WTC11 (cell line): Measurements from ENCODE around the gene NECAB2. TPM values are rescaled to one million over a fixed set of nuclear protein-coding genes. Genes with fewer than 3 reads are reported as not detected.

Experiments
- ATAC-seq: fragments of 200-7000 bp; cut with Tn5 transposase; 2 replicates; pipeline ENCODE4 v1.10.0; 2021; ENCODE audit warnings: mild to moderate bottlenecking, moderate library complexity
- CTCF ChIA-PET: fragments of 300-600 bp; sonication (Branson Sonifier 250); formaldehyde crosslinking; loops from one replicate; lab custom pipeline; 2021; ENCODE audit warnings: antibody characterized with exemption; lab: Charles Lee
- POLR2A ChIA-PET: fragments of 350-600 bp; sonication (Branson Sonifier 250); formaldehyde crosslinking; loops from one replicate; lab custom pipeline; 2021; ENCODE audit warnings: antibody characterized with exemption; lab: Charles Lee
- DNase-seq: peaks from one replicate; pipeline ENCODE4 v3.0.0; 2021; ENCODE audit warnings: low spot score
- H3K27ac Mint-ChIP-seq: 2 replicates; pipeline ENCODE4 v1.8.0; 2021; ENCODE audit warnings: mixed read lengths
- H3K27me3 Mint-ChIP-seq: 2 replicates; pipeline ENCODE4 v1.8.0; 2021; ENCODE audit warnings: low read depth, mild to moderate bottlenecking, moderate library complexity, mixed read lengths
- H3K36me3 Mint-ChIP-seq: 2 replicates; pipeline ENCODE4 v1.8.0; 2021; ENCODE audit warnings: mixed read lengths
- H3K4me1 Mint-ChIP-seq: 2 replicates; pipeline ENCODE4 v1.8.0; 2022; ENCODE audit warnings: mixed read lengths
- H3K4me3 Mint-ChIP-seq: 2 replicates; pipeline ENCODE4 v1.8.0; 2021; ENCODE audit warnings: mild to moderate bottlenecking, moderate library complexity, mixed read lengths
- H3K9me3 Mint-ChIP-seq: 2 replicates; pipeline ENCODE4 v1.8.0; 2021; ENCODE audit warnings: mixed read lengths
- E2F5 ChIP-seq: sonication (generic); formaldehyde crosslinking; IDR thresholded peaks from 2 replicates; pipeline ENCODE4 v1.8.1; 2022; ENCODE audit warnings: mild to moderate bottlenecking, moderate library complexity, missing genetic modification reagents
- ESRRA ChIP-seq: sonication (generic); formaldehyde crosslinking; IDR thresholded peaks from 2 replicates; pipeline ENCODE4 v1.8.1; 2022; ENCODE audit warnings: mild to moderate bottlenecking, missing genetic modification reagents, borderline replicate concordance
- GRHL2 ChIP-seq: fragments of 250-450 bp; sonication (Bioruptor Pico); IDR thresholded peaks from 2 replicates; pipeline ENCODE4 v1.8.0; 2022; ENCODE audit warnings: mild to moderate bottlenecking, moderate library complexity; ENCODE audit not compliant: insufficient replicate concordance, severe bottlenecking
- GTF2I ChIP-seq: fragments of 250-450 bp; sonication (Bioruptor Pico); conservative IDR thresholded peaks from 2 replicates; pipeline ENCODE4 v1.4.0; 2021; ENCODE audit warnings: mild to moderate bottlenecking
- MAX ChIP-seq: sonication (generic); formaldehyde crosslinking; IDR thresholded peaks from 2 replicates; pipeline ENCODE4 v1.8.0; 2022; ENCODE audit warnings: mild to moderate bottlenecking, missing genetic modification reagents
- PRRX2 ChIP-seq: fragments of 250-450 bp; sonication (Bioruptor Pico); IDR thresholded peaks from 2 replicates; pipeline ENCODE4 v1.8.0; 2021; ENCODE audit warnings: mild to moderate bottlenecking
- RORB ChIP-seq: fragments of 250-450 bp; sonication (Bioruptor Pico); IDR thresholded peaks from 2 replicates; pipeline ENCODE4 v1.9.0; 2021; ENCODE audit warnings: mild to moderate bottlenecking
- SMAD3 ChIP-seq: sonication (generic); formaldehyde crosslinking; IDR thresholded peaks from 2 replicates; pipeline ENCODE4 v1.8.0; 2022; ENCODE audit warnings: missing genetic modification reagents, mild to moderate bottlenecking, borderline replicate concordance
- SP1 ChIP-seq: sonication (generic); formaldehyde crosslinking; conservative IDR thresholded peaks from 2 replicates; pipeline ENCODE4 v1.8.1; 2022; ENCODE audit warnings: missing genetic modification reagents
- ZNF396 ChIP-seq: fragments of 250-450 bp; sonication (Bioruptor Pico); IDR thresholded peaks from 2 replicates; pipeline ENCODE4 v1.8.0; 2021; ENCODE audit warnings: mild to moderate bottlenecking, moderate library complexity, borderline replicate concordance
- total RNA-seq: library from RNA; stranded (reverse); gene quantifications from 3 replicates; pipeline ENCODE4 v1.2.3, GENCODE V29; 2021
- TF ChIP-seq, protein P1 (sequence below): sonication (generic); formaldehyde crosslinking; IDR thresholded peaks from 2 replicates; pipeline ENCODE4 v1.8.0; 2022; ENCODE audit warnings: missing genetic modification reagents
- TF ChIP-seq, protein P2 (sequence below): sonication (generic); formaldehyde crosslinking; IDR thresholded peaks from 2 replicates; pipeline ENCODE4 v1.8.1; 2022; ENCODE audit warnings: low read depth, mild to moderate bottlenecking, moderate library complexity, missing genetic modification reagents, borderline replicate concordance
- TF ChIP-seq, protein P3 (sequence below): fragments of 250-450 bp; sonication (Bioruptor Pico); IDR thresholded peaks from 2 replicates; pipeline ENCODE4 v1.9.0; 2021; ENCODE audit warnings: mild to moderate bottlenecking
- TF ChIP-seq, protein P4 (sequence below): fragments of 250-450 bp; sonication (Bioruptor Pico); IDR thresholded peaks from 2 replicates; pipeline ENCODE4 v2.1.2; 2022; ENCODE audit warnings: mild to moderate bottlenecking, moderate library complexity
- TF ChIP-seq, protein P5 (sequence below): sonication (generic); formaldehyde crosslinking; IDR thresholded peaks from 2 replicates; pipeline ENCODE4 v1.8.0; 2023; ENCODE audit warnings: missing genetic modification reagents, mild to moderate bottlenecking, borderline replicate concordance
- TF ChIP-seq, protein P6 (sequence below): sonication (generic); formaldehyde crosslinking; IDR thresholded peaks from 2 replicates; pipeline ENCODE4 v1.8.0; 2022; ENCODE audit warnings: mild to moderate bottlenecking, missing genetic modification reagents

Gene NECAB2
- total RNA-seq, 1 experiment from 2014 or later, result 2.9 TPM

DNA sequence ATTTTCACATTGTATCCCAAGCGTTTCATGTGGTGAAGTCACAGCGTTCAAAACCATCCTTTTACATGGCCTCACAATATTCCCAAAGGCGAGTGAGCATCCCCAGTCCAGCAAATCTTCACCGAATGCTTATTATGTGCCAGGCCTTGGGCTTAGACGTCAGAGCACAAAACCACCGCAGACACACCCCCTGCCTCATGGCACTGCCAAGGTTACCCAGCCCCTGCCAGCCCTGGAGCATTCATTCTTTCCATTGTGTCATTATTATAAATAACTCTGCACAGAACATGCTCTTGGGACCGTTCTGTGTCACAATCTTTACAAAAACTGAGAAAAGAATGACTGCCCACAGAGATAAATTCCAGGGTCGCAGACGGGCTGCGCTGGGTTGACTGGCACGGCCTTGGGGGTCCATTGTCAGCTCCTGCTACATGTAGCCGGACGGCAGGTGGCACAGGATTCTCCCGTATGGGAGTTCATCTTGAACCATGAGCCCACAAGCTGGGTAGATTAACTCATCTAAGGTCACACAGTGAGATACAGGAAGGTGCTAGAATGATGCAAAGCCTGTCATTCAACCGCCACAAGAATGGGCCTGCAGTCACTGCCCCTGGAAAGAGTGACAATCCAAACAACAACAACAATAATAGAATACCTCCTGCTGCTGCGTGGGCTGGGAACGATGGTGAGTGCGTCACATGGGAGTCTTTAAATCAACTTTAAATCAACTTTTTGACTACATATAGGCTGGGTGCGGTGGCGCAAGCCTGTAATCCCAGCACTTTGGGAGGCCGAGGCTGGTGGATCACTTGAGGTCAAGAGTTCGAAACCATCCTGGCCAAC is 4.5 kb upstream of the NECAB2 start (continued):
- TF ChIP-seq RORB (CRISPR knock-in tag) (no peak), GRHL2 (no peak), MAX (CRISPR knock-in tag) (no peak), ZNF396 (no peak), E2F5 (no peak)
- TF ChIP-seq, protein P1, sequence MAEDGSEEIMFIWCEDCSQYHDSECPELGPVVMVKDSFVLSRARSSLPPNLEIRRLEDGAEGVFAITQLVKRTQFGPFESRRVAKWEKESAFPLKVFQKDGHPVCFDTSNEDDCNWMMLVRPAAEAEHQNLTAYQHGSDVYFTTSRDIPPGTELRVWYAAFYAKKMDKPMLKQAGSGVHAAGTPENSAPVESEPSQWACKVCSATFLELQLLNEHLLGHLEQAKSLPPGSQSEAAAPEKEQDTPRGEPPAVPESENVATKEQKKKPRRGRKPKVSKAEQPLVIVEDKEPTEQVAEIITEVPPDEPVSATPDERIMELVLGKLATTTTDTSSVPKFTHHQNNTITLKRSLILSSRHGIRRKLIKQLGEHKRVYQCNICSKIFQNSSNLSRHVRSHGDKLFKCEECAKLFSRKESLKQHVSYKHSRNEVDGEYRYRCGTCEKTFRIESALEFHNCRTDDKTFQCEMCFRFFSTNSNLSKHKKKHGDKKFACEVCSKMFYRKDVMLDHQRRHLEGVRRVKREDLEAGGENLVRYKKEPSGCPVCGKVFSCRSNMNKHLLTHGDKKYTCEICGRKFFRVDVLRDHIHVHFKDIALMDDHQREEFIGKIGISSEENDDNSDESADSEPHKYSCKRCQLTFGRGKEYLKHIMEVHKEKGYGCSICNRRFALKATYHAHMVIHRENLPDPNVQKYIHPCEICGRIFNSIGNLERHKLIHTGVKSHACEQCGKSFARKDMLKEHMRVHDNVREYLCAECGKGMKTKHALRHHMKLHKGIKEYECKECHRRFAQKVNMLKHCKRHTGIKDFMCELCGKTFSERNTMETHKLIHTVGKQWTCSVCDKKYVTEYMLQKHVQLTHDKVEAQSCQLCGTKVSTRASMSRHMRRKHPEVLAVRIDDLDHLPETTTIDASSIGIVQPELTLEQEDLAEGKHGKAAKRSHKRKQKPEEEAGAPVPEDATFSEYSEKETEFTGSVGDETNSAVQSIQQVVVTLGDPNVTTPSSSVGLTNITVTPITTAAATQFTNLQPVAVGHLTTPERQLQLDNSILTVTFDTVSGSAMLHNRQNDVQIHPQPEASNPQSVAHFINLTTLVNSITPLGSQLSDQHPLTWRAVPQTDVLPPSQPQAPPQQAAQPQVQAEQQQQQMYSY (CRISPR knock-in tag), result no peak
- TF ChIP-seq, protein P2, sequence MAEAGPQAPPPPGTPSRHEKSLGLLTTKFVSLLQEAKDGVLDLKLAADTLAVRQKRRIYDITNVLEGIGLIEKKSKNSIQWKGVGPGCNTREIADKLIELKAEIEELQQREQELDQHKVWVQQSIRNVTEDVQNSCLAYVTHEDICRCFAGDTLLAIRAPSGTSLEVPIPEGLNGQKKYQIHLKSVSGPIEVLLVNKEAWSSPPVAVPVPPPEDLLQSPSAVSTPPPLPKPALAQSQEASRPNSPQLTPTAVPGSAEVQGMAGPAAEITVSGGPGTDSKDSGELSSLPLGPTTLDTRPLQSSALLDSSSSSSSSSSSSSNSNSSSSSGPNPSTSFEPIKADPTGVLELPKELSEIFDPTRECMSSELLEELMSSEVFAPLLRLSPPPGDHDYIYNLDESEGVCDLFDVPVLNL, result no peak

DNA sequence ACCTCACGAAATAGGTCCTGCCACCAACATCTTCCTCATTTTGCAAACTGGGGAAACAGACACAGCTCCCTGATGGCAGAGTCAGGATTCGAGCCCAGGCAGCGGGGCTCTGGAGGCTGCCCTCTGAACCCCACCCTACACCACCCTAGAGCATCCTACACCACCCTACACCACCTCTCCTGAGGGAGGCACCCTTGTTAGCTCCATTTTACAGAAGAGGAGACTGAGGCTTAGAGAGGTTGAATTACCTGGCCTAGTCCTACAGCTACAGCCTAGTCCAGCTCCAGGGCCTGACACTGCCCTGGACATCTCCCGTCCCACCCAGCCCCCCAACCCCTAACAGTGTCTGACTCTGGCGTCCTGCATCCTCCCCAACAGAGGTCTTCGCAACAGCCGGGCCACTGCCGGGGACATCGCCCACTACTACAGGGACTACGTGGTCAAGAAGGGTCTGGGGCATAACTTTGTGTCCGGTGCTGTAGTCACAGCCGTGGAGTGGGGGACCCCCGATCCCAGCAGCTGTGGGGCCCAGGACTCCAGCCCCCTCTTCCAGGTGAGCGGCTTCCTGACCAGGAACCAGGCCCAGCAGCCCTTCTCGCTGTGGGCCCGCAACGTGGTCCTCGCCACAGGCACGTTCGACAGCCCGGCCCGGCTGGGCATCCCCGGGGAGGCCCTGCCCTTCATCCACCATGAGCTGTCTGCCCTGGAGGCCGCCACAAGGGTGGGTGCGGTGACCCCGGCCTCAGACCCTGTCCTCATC is 3.2 kb upstream of the NECAB2 start:
- H3K27me3 Mint-ChIP-seq, result peaks cover 9% of the 10 kb centered on the region
- DNase-seq, result no peak
- no peaks in the 10 kb centered on the region for H3K9me3 Mint-ChIP-seq
- TF ChIP-seq GTF2I (CRISPR knock-in tag) (no peak), PRRX2 (CRISPR knock-in tag) (no peak)
- TF ChIP-seq, protein P3, sequence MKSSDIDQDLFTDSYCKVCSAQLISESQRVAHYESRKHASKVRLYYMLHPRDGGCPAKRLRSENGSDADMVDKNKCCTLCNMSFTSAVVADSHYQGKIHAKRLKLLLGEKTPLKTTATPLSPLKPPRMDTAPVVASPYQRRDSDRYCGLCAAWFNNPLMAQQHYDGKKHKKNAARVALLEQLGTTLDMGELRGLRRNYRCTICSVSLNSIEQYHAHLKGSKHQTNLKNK (CRISPR knock-in tag), result no peak
- TF ChIP-seq, protein P4, sequence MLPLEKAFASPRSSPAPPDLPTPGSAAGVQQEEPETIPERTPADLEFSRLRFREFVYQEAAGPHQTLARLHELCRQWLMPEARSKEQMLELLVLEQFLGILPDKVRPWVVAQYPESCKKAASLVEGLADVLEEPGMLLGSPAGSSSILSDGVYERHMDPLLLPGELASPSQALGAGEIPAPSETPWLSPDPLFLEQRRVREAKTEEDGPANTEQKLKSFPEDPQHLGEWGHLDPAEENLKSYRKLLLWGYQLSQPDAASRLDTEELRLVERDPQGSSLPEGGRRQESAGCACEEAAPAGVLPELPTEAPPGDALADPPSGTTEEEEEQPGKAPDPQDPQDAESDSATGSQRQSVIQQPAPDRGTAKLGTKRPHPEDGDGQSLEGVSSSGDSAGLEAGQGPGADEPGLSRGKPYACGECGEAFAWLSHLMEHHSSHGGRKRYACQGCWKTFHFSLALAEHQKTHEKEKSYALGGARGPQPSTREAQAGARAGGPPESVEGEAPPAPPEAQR (CRISPR knock-in tag), result no peak
- ATAC-seq, result no peak
- no peaks in the 10 kb centered on the region for H3K36me3 Mint-ChIP-seq
- peaks cover 5% of the 10 kb centered on the region for H3K4me1 Mint-ChIP-seq
- H3K27ac Mint-ChIP-seq, result no peak overlapping the region
- POLR2A ChIA-PET, result no interaction called here
- H3K4me3 Mint-ChIP-seq, result no peak overlapping the region
- CTCF ChIA-PET, result interaction anchor here (0.9 to 2.4 kb wide), 6 partner anchors 8 to 80 kb away, joined by 3 to 14 read pairs (median 4); no protein-coding TSS in a partner anchor

DNA sequence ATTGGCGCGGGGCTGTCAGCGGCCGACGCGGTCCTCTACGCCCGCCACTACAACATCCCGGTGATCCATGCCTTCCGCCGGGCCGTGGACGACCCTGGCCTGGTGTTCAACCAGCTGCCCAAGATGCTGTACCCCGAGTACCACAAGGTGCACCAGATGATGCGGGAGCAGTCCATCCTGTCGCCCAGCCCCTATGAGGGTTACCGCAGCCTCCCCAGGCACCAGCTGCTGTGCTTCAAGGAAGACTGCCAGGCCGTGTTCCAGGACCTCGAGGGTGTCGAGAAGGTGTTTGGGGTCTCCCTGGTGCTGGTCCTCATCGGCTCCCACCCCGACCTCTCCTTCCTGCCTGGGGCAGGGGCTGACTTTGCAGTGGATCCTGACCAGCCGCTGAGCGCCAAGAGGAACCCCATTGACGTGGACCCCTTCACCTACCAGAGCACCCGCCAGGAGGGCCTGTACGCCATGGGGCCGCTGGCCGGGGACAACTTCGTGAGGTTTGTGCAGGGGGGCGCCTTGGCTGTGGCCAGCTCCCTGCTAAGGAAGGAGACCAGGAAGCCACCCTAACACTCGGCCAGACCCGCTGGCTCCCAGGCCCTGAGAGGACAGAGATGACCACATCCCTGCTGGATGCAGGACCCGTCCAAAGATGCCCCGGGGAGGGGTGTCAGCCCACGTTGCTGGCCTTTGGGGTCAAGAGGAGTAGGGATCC is 2.4 kb upstream of the NECAB2 start:
- no peak for ATAC-seq
- ChIA-PET POLR2A (no interaction called here), CTCF (interaction anchor here (0.7 to 2.4 kb wide), 7 partner anchors 9 to 95 kb away, joined by 3 to 14 read pairs (median 4); no protein-coding TSS in a partner anchor)
- no peak for TF ChIP-seq ESRRA (CRISPR knock-in tag)
- TF ChIP-seq, protein P5, sequence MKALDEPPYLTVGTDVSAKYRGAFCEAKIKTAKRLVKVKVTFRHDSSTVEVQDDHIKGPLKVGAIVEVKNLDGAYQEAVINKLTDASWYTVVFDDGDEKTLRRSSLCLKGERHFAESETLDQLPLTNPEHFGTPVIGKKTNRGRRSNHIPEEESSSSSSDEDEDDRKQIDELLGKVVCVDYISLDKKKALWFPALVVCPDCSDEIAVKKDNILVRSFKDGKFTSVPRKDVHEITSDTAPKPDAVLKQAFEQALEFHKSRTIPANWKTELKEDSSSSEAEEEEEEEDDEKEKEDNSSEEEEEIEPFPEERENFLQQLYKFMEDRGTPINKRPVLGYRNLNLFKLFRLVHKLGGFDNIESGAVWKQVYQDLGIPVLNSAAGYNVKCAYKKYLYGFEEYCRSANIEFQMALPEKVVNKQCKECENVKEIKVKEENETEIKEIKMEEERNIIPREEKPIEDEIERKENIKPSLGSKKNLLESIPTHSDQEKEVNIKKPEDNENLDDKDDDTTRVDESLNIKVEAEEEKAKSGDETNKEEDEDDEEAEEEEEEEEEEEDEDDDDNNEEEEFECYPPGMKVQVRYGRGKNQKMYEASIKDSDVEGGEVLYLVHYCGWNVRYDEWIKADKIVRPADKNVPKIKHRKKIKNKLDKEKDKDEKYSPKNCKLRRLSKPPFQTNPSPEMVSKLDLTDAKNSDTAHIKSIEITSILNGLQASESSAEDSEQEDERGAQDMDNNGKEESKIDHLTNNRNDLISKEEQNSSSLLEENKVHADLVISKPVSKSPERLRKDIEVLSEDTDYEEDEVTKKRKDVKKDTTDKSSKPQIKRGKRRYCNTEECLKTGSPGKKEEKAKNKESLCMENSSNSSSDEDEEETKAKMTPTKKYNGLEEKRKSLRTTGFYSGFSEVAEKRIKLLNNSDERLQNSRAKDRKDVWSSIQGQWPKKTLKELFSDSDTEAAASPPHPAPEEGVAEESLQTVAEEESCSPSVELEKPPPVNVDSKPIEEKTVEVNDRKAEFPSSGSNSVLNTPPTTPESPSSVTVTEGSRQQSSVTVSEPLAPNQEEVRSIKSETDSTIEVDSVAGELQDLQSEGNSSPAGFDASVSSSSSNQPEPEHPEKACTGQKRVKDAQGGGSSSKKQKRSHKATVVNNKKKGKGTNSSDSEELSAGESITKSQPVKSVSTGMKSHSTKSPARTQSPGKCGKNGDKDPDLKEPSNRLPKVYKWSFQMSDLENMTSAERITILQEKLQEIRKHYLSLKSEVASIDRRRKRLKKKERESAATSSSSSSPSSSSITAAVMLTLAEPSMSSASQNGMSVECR (CRISPR knock-in tag), result no peak
- no peak for TF ChIP-seq SMAD3 (CRISPR knock-in tag)
- no peak for TF ChIP-seq SP1 (CRISPR knock-in tag)
- TF ChIP-seq, protein P6, sequence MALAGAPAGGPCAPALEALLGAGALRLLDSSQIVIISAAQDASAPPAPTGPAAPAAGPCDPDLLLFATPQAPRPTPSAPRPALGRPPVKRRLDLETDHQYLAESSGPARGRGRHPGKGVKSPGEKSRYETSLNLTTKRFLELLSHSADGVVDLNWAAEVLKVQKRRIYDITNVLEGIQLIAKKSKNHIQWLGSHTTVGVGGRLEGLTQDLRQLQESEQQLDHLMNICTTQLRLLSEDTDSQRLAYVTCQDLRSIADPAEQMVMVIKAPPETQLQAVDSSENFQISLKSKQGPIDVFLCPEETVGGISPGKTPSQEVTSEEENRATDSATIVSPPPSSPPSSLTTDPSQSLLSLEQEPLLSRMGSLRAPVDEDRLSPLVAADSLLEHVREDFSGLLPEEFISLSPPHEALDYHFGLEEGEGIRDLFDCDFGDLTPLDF (CRISPR knock-in tag), result no peak

More for the DNA sequence above, 2.4 kb upstream of the NECAB2 start:
- Mint-ChIP-seq H3K27me3 (peaks cover 12% of the 10 kb centered on the region), H3K36me3 (no peaks in the 10 kb centered on the region), H3K9me3 (no peaks in the 10 kb centered on the region), H3K4me1 (peaks cover 7% of the 10 kb centered on the region), H3K27ac (no peak overlapping the region), H3K4me3 (no peak overlapping the region)
- no peak for DNase-seq
